GM13977 (cell line): Measurements from ENCODE around the gene ARHGAP10.

Experiments
- DNase-seq: peaks from one replicate; pipeline ENCODE4 v3.0.0; 2012; ENCODE audit warnings: low spot score
- CTCF ChIP-seq: IDR thresholded peaks from 2 replicates; pipeline ENCODE4 v1.5.1; 2012; ENCODE audit warnings: mild to moderate bottlenecking, control low read depth; ENCODE audit not compliant: insufficient read depth; ENCODE audit errors: extremely low read depth, missing control alignments
- in situ Hi-C: fragments of 300-500 bp; cut with MboI; formaldehyde crosslinking; loops from one replicate; pipeline ENCODE4 v1.12.0; 2022; ENCODE audit warnings: low sequenced_read_pairs, low pct_unique_long_range_greater_than_20kb, mixed read lengths, inconsistent platforms; ENCODE audit not compliant: unreplicated experiment

The ARHGAP10 gene

GRCh38 chr4:147924604-147925412 is 192.9 kb downstream of the ARHGAP10 start:
- in situ Hi-C loops: no loop called here
- DNase-seq: no peak
- peak; percentile 52 for TF ChIP-seq CTCF

GRCh38 chr4:147927377-147928137 is 195.7 kb downstream of the ARHGAP10 start:
- in situ Hi-C loops: no loop called here

GRCh38 chr4:147928400-147928799 is 196.5 kb downstream of the ARHGAP10 start:
- DNase-seq: no peak
- no peak for TF ChIP-seq CTCF
- in situ Hi-C loops: no loop called here

More at GRCh38 chr4:147927377-147928137, 195.7 kb downstream of the ARHGAP10 start:
- no peak for DNase-seq
- TF ChIP-seq CTCF: no peak

- no peak for DNase-seq
- in situ Hi-C loops: no loop called here
- TF ChIP-seq CTCF: no peak
These were observed 197.9 kb downstream of the ARHGAP10 start for GRCh38 chr4:147929746-147930145.

- no peak for DNase-seq
- in situ Hi-C loops: no loop called here
- TF ChIP-seq CTCF: peak; percentile 31
These were observed 201.4 kb downstream of the ARHGAP10 start for GRCh38 chr4:147933316-147933715.

- no peak for TF ChIP-seq CTCF
- in situ Hi-C loops: no loop called here
- no peak for DNase-seq
These were observed 201.9 kb downstream of the ARHGAP10 start for GRCh38 chr4:147933779-147934178.
